Mucosa of descending colon (tissue), 3 donors: ENCODE results near the gene KAZN. TPM values are rescaled to one million over a fixed set of nuclear protein-coding genes. Genes with fewer than 3 reads are reported as not detected.

Experiments
- ATAC-seq: fragments of 200-7000 bp; cut with Tn5 transposase; one replicate; pipeline ENCODE4 v1.9.1; 2020; ENCODE audit warnings: mild to moderate bottlenecking, moderate library complexity
- DNase-seq, 3 donors: peaks; one replicate each; pipeline ENCODE4 v3.0.0-alpha.2; 2020
- H3K36me3 ChIP-seq: fragments of 200-600 bp; one replicate; pipeline ENCODE4 v1.8.0; 2021; ENCODE audit warnings: low read depth, mild to moderate bottlenecking
- H3K4me1 ChIP-seq: fragments of 200-600 bp; one replicate; pipeline ENCODE4 v1.8.0; 2021; ENCODE audit warnings: low read depth, mild to moderate bottlenecking
- H3K4me3 ChIP-seq: fragments of 200-600 bp; one replicate; pipeline ENCODE4 v1.8.0; 2021; ENCODE audit warnings: mild to moderate bottlenecking
- H3K9me3 ChIP-seq: fragments of 200-600 bp; one replicate; pipeline ENCODE4 v1.8.0; 2021; ENCODE audit warnings: mild to moderate bottlenecking
- intact Hi-C, 2 donors: fragments of 100-400 bp; cut with DNase I in 1 of 2; cut with micrococcal nuclease in 1 of 2; formaldehyde crosslinking; loops; one replicate each; pipeline versions ENCODE4 v1.11.0 to v1.11.1; 2022; cut with DNase I, micrococcal nuclease
- total RNA-seq, 3 donors: library from RNA; stranded (reverse); fragmentation: NEBNext Ultra II Directional in 2 of 3; extraction: Animal tissue kit (Norgen Biotek cat#: 25700) in 2 of 3; gene quantifications; one replicate each; pipeline versions ENCODE4 v1.2.1 to v1.2.4, GENCODE V29; 2021 to 2023
- TF ChIP-seq, protein P1 (sequence below): fragments of 200-600 bp; IDR thresholded peaks from one replicate; pipeline ENCODE4 v1.8.0; 2022; ENCODE audit warnings: antibody characterized with exemption, mild to moderate bottlenecking
- donor health status: DM: no; HTN: no; CAD: no; lungs with moderate emphysema.
- donor health status: DM: no; HTN: no; CAD: no.
- donor health status: DM: no; HTN: yes; CAD: no.

KAZN gene
- total RNA-seq, 3 donors from 2014 or later = 9.7 to 21.9 (median 15.8) TPM

GRCh38 chr1:14897547-14897946 is 299.1 kb downstream of the KAZN start:
- intact Hi-C loops = no loop called here

DNA sequence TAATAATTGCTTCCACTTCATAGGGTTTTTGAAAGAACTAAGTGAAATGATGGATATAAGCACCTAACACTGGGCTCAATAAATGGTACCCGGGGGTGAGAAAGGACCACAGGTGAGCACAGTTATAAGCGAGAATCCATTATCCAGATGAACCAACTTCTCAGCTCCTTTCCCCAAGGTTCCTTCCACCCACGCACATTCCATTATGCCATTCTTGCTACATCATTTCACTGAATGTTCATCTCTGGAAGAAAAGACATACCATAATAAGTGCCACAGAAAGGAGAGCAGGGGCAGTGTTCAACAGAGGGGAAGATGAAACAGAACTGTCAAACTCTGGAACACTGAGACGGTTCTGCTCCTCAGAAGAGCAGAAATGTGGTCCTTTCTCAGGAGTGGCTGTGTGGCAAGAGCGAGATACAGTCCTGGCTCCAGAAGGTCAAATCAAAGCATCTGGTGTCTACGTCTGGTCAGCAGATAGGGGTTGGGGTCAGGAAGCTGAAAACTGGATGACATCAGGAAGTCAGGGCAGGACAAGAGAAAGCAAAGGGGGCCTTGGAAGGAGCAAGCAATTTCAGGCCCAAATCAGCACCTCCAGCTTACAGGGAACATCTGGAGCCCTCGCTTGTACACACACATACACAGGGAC is 299.6 kb downstream of the KAZN start:
- Histone ChIP-seq H3K4me1 (no peaks in the 10 kb centered on the region), H3K4me3 (no peak overlapping the region)

More at GRCh38 chr1:14897547-14897946, 299.1 kb downstream of the KAZN start:
- Histone ChIP-seq H3K9me3 (no peaks in the 10 kb centered on the region), H3K36me3 (no peaks in the 10 kb centered on the region), H3K4me1 (no peaks in the 10 kb centered on the region), H3K4me3 (no peak overlapping the region)
- DNase-seq (no peak), ATAC-seq (no peak)
- TF ChIP-seq, protein P1, sequence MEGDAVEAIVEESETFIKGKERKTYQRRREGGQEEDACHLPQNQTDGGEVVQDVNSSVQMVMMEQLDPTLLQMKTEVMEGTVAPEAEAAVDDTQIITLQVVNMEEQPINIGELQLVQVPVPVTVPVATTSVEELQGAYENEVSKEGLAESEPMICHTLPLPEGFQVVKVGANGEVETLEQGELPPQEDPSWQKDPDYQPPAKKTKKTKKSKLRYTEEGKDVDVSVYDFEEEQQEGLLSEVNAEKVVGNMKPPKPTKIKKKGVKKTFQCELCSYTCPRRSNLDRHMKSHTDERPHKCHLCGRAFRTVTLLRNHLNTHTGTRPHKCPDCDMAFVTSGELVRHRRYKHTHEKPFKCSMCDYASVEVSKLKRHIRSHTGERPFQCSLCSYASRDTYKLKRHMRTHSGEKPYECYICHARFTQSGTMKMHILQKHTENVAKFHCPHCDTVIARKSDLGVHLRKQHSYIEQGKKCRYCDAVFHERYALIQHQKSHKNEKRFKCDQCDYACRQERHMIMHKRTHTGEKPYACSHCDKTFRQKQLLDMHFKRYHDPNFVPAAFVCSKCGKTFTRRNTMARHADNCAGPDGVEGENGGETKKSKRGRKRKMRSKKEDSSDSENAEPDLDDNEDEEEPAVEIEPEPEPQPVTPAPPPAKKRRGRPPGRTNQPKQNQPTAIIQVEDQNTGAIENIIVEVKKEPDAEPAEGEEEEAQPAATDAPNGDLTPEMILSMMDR = no peak

DNA sequence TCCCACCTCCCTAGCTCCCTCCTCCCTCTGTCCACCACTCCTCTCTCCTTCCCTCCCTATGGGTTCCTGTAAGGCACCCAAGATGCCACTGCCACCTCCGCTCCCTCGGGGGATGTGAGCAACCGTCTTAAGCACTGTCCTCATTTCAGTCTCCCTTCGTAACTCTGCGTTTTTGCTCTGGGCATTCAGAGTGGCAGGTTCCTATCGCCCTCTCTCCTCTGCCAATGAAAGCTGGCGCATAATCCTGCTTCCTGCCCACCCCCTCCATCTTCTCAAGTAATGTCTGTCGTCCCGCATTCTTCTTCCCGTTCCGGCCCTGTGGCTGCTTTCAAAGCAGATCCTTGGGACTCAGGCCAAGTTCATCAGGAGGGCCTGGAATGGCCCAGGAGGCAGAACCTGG is 301.2 kb downstream of the KAZN start:
- H3K36me3 ChIP-seq = no peaks in the 10 kb centered on the region
- no peak for ATAC-seq
- intact Hi-C loops = no loop called here

More for the DNA sequence above, 299.6 kb downstream of the KAZN start:
- TF ChIP-seq, protein P1 = no peak
- H3K9me3 ChIP-seq = no peaks in the 10 kb centered on the region
- ATAC-seq = no peak
- no peak for DNase-seq
- intact Hi-C loops = no loop called here
- no peaks in the 10 kb centered on the region for H3K36me3 ChIP-seq

DNA sequence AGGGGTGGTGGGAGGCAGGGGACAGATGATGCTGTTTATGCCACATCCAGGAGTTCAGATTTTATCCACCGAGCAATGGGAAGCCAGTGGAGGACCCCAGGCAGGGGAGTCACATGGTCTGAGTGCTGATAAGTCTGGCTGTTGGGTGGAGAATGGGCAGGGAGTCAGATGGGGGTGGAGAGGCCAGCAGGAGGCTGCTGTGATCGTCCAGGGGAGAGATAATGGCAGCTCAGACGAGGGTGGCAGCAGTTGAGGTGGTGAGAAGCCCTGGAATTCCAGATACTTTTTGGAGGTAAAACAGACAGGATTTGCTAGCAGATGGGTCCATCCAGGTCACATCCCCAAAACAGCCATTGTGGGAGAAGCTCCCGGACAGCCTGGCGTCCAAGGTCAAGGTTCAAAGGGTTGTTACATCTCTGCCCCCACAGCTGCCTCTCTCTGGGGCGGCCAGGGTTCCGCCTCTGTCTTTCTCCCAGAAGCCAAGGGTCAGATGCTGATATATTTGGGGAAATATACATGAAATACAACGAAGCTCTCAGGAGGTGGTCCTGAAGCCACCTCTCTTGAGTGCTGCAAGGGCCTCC is 303.0 kb downstream of the KAZN start:
- no peaks in the 10 kb centered on the region for H3K4me1 ChIP-seq
- DNase-seq (no peak), ATAC-seq (no peak)
- intact Hi-C loops = no loop called here
- no peak overlapping the region for H3K4me3 ChIP-seq
- TF ChIP-seq, protein P1 = no peak
- H3K9me3 ChIP-seq = no peaks in the 10 kb centered on the region
- no peaks in the 10 kb centered on the region for H3K36me3 ChIP-seq

More for the DNA sequence above, 301.2 kb downstream of the KAZN start:
- Histone ChIP-seq H3K4me1 (no peaks in the 10 kb centered on the region), H3K4me3 (no peak overlapping the region), H3K9me3 (no peaks in the 10 kb centered on the region)
- TF ChIP-seq, protein P1 = no peak
- no peak for DNase-seq

DNA sequence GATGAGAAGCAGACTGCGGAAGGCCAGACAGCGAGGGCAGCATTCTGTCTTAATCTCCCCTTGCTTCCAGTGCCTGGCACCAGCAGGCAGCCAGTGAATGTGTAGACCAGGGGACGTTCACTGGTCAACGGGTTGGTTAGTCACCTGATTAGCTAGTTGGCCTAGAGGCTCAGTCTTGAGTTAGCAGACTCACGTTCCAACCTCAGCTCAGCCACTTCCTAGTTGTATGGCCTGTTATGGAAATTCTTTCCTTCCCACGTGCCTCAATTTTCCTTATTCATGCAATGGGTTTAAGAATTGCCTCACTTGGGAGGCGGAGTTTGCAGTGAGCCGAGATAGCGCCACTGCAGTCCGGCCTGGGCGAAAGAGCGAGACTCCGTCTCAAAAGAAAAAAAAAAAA is 305.4 kb downstream of the KAZN start:
- ATAC-seq = no peak
- no peaks in the 10 kb centered on the region for H3K36me3 ChIP-seq
- intact Hi-C loops = no loop called here
- TF ChIP-seq, protein P1 = no peak
- H3K4me1 ChIP-seq = no peaks in the 10 kb centered on the region
- DNase-seq = no peak
- no peaks in the 10 kb centered on the region for H3K9me3 ChIP-seq
- no peak overlapping the region for H3K4me3 ChIP-seq
